ENCODE results near the gene SEM1. TPM values are rescaled to one million over a fixed set of nuclear protein-coding genes. Genes with fewer than 3 reads are reported as not detected.

SEM1 gene
- total RNA-seq, 4 donors from 2014 or later, result 3.3 to 39.2 (median 27.8) TPM

DNA sequence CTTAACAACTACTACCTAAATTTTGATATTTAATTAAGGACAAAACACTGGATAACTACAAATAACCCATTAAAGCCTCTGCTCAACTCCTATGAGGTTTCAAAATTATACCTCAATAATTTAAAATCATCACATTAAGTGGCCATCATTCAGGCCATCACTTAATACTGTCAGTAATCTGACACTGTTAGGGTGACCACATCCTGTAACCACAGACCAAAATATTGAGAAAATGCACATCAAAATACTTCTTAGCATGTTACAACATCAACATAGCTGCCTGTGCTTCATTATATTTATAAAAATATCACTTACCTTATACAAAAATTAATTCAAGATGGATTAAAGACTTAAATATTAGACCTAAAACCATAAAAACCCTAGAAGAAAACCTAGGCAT, 23.3 kb downstream of the SEM1 start:
- no peaks in the 10 kb centered on the region for H3K36me3 ChIP-seq
- no peak overlapping the region for H3K4me3 ChIP-seq
- H3K4me1 ChIP-seq, result no peaks in the 10 kb centered on the region
- H3K27me3 ChIP-seq, result no peaks in the 10 kb centered on the region
- H3K9me3 ChIP-seq, result no peaks in the 10 kb centered on the region
- no peak for DNase-seq
- TF ChIP-seq CTCF (IDR thresholded peaks at IDR 0.05), result no peak
- TF ChIP-seq POLR2A (IDR thresholded peaks at IDR 0.05), result no peak
- no peak overlapping the region for H3K27ac ChIP-seq
- intact Hi-C loops (cut with DNase I; ENCODE audit: low total_unique reads), result no loop called here

DNA sequence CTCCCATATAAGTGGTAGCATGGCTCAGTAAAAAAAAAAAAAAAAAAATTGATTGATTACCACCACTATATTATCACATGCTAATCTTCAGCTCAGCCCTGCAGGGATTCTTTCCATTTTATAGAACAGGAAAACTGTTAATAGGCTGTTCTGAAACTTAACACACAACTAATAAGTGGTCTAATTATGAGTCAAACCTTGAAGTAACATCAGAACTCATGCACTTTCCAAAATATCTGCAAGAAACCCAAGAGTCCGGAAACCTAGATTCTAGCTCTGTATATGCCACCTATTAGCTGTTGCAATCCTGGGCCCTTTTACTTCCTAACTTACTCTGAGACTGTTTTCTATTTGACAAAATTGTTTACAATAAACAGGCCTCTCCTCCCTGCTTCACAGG, 23.9 kb downstream of the SEM1 start:
- DNase-seq, result no peak
- intact Hi-C loops (cut with DNase I; ENCODE audit: low total_unique reads), result no loop called here
- no peak overlapping the region for H3K27ac ChIP-seq
- no peaks in the 10 kb centered on the region for H3K36me3 ChIP-seq
- H3K4me3 ChIP-seq, result no peak overlapping the region
- TF ChIP-seq POLR2A (IDR thresholded peaks at IDR 0.05) (no peak), CTCF (IDR thresholded peaks at IDR 0.05) (no peak)
- H3K9me3 ChIP-seq, result no peaks in the 10 kb centered on the region
- no peaks in the 10 kb centered on the region for H3K27me3 ChIP-seq
- H3K4me1 ChIP-seq, result no peaks in the 10 kb centered on the region

GRCh38 chr7:96685353-96685752, 24.3 kb downstream of the SEM1 start:
- DNase-seq, result no peak
- Histone ChIP-seq H3K4me1 (no peaks in the 10 kb centered on the region), H3K4me3 (no peak overlapping the region), H3K27ac (no peak overlapping the region), H3K9me3 (no peaks in the 10 kb centered on the region), H3K36me3 (no peaks in the 10 kb centered on the region), H3K27me3 (no peaks in the 10 kb centered on the region)
- TF ChIP-seq CTCF (IDR thresholded peaks at IDR 0.05) (no peak), POLR2A (IDR thresholded peaks at IDR 0.05) (no peak)
- intact Hi-C loops (cut with DNase I; ENCODE audit: low total_unique reads), result no loop called here

DNA sequence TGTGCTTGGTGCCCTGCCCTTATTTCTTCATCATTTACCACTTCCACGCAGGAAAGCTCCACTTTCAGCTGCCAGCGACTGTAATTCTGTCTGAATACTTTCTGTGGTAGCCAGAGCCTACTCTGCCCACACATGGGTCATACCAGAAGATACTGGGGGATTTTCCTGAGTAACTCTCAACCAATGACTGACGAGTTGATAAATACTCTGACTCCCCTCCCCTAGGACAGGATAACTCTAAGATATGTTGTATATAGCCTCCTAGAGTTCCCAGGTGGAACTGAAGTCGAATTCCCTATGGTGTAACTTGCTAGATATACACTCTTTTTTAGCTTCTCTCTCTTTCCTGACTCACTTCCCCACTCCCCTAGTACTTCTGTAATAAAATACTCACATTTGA, 29.8 kb downstream of the SEM1 start:
- H3K27me3 ChIP-seq, result no peaks in the 10 kb centered on the region
- no peak for DNase-seq
- H3K9me3 ChIP-seq, result no peaks in the 10 kb centered on the region
- no peaks in the 10 kb centered on the region for H3K36me3 ChIP-seq
- no peak overlapping the region for H3K4me3 ChIP-seq
- H3K27ac ChIP-seq, result no peak overlapping the region
- no peaks in the 10 kb centered on the region for H3K4me1 ChIP-seq
- intact Hi-C loops (cut with DNase I; ENCODE audit: low total_unique reads), result no loop called here
- no peak for TF ChIP-seq POLR2A (IDR thresholded peaks at IDR 0.05)
- TF ChIP-seq CTCF (IDR thresholded peaks at IDR 0.05), result no peak

DNA sequence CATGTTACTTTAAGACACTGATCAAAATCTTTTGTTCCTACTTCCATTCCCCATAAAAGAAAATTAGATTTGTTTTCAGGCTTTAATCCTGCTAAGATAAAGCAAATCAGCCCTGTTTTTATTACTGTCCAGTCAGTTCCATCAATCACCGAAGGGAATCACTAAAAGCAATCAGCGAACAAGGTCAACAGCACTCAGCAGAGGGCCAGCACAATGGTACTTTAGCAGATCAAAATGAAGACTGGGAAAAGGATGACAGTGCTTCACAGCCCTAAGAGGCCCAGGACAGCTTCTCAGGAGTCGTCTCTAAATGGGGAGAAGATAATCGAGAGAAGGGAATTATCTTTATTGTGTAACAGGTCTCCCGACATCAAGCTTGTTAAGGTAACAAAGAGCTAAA, 32.7 kb downstream of the SEM1 start:
- Histone ChIP-seq H3K9me3 (no peaks in the 10 kb centered on the region), H3K36me3 (no peaks in the 10 kb centered on the region), H3K4me1 (no peaks in the 10 kb centered on the region), H3K27ac (no peak overlapping the region), H3K27me3 (no peaks in the 10 kb centered on the region), H3K4me3 (no peak overlapping the region)
- DNase-seq, result no peak
- TF ChIP-seq POLR2A (IDR thresholded peaks at IDR 0.05) (no peak), CTCF (IDR thresholded peaks at IDR 0.05) (no peak)
- intact Hi-C loops (cut with DNase I; ENCODE audit: low total_unique reads), result no loop called here

Measured in uterus (tissue), 4 donors.